ENCODE measurements around the gene LAMTOR3.

Gene LAMTOR3, protein sequence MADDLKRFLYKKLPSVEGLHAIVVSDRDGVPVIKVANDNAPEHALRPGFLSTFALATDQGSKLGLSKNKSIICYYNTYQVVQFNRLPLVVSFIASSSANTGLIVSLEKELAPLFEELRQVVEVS

GRCh38 chr4:99894161-99894997 lies at the start of gene LAMTOR3:
TSS of gene LAMTOR3 (minus strand) at chr4:99894427. CDS start at chr4:99893963, 464 bp downstream.
- TF ChIP-seq ZNF274 (IDR thresholded peaks at IDR 0.05; ENCODE audit: low read depth, low read length), result no peak
- H3K4me3 ChIP-seq (ENCODE audit: low read length), result peak within 1 kb of the TSS; percentile 88

GRCh38 chr4:99938243-99938753 lies 44.1 kb upstream of the LAMTOR3 start:
- TF ChIP-seq ZNF274 (IDR thresholded peaks at IDR 0.05; ENCODE audit: low read depth, low read length), result no peak
- no peak overlapping the region for H3K4me3 ChIP-seq (ENCODE audit: low read length)

GRCh38 chr4:99934891-99935290 lies 40.7 kb upstream of the LAMTOR3 start:
- TF ChIP-seq ZNF274 (IDR thresholded peaks at IDR 0.05; ENCODE audit: low read depth, low read length), result no peak
- H3K4me3 ChIP-seq (ENCODE audit: low read length), result no peak overlapping the region

DNA sequence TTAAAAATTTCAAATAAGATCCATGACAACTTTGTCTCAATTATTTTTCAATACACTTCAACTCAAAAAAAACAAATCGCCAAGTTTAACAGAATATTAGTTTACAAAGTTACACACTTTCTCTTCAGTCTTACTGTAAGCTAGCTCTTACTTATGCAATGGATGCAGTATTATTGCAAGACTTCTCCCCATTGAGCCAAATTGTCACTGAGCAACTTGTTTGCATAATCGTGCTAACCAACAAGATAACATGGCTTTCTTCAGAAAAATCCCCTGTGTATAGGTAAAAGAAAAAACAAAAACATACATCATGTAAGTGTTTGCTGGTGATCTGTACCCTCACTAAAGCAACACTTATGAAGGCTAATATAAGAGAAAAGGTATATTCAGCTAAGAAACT lies 33.3 kb upstream of the LAMTOR3 start:
- no peak overlapping the region for H3K4me3 ChIP-seq (ENCODE audit: low read length)
- no peak for TF ChIP-seq ZNF274 (IDR thresholded peaks at IDR 0.05; ENCODE audit: low read depth, low read length)

- no peak for TF ChIP-seq ZNF274 (IDR thresholded peaks at IDR 0.05; ENCODE audit: low read depth, low read length)
Measured at GRCh38 chr4:99921174-99921573, 26.9 kb upstream of the LAMTOR3 start.

GRCh38 chr4:99918656-99919055 lies 24.4 kb upstream of the LAMTOR3 start:
- no peak for TF ChIP-seq ZNF274 (IDR thresholded peaks at IDR 0.05; ENCODE audit: low read depth, low read length)

More at GRCh38 chr4:99921174-99921573, 26.9 kb upstream of the LAMTOR3 start:
- H3K4me3 ChIP-seq (ENCODE audit: low read length), result no peak overlapping the region

DNA sequence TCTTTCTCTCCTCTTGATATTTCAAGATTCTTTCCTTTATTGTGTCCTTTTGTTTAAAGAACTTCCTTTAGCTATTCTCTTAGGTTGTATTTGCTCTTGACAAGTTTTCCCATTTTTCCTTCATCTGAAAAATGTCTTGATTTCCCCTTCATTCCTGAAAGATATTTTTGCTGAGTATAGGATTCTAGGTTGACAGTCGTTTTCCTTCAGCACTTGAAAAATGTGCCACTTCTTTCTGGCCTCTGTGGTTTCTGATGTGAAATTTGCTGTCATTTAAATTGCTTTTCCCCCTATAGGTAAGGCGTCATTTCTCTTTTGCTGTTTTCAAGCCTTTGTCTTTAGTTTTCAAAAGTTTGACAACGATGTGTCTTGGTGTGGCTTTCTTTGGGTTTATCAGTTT lies 23.3 kb upstream of the LAMTOR3 start:
- no peak for TF ChIP-seq ZNF274 (IDR thresholded peaks at IDR 0.05; ENCODE audit: low read depth, low read length)
- H3K4me3 ChIP-seq (ENCODE audit: low read length), result no peak overlapping the region

More at GRCh38 chr4:99918656-99919055, 24.4 kb upstream of the LAMTOR3 start:
- no peak overlapping the region for H3K4me3 ChIP-seq (ENCODE audit: low read length)

- no peak overlapping the region for H3K4me3 ChIP-seq (ENCODE audit: low read length)
- TF ChIP-seq ZNF274 (IDR thresholded peaks at IDR 0.05; ENCODE audit: low read depth, low read length), result no peak
Measured at GRCh38 chr4:99915449-99915848, 21.2 kb upstream of the LAMTOR3 start.

DNA sequence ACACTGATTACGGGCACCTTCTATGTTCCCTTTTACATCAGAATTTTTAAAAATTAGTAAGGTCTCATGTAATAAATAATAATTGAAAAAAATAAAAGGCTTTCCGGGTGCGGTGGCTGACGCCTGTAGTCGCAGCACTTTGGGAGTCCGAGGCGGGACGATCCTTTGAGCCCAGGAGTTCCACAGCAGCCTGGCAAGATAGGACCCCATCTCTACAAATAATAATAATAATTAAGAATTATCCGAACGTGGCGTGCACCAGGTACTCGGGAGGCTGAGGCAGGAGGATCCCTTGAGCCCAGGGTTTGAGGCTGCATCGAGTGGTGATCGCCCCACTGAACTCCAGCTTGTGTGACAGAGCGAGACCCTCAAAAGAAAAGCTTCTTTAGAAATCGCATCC lies 771 bp upstream of the LAMTOR3 start:
- no peak for TF ChIP-seq ZNF274 (IDR thresholded peaks at IDR 0.05; ENCODE audit: low read depth, low read length)
- H3K4me3 ChIP-seq (ENCODE audit: low read length), result peak overlapping the region; percentile 61; the same call in 1 of the 2 replicates

DNA sequence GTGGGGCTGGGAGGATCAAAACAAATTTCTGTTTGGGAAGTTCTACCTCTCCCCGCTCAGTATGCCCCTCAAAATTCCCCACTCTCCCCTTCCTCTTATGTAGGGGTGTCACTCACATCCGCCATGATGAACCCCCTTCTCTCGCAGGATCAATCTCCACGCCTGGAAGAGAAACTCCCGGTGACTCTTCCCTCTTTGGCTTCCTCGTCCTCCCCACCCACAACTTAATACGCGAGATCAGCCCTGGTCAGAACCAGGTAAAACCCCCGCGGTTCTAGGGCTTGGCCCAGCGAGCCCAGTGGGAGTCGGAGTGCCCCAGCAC lies 427 bp downstream of the LAMTOR3 start:
- H3K4me3 ChIP-seq (ENCODE audit: low read length), result peak overlapping the region; percentile 88
- TF ChIP-seq ZNF274 (IDR thresholded peaks at IDR 0.05; ENCODE audit: low read depth, low read length), result no peak

- peak overlapping the region; percentile 88 for H3K4me3 ChIP-seq (ENCODE audit: low read length)
- TF ChIP-seq ZNF274 (IDR thresholded peaks at IDR 0.05; ENCODE audit: low read depth, low read length), result no peak
Measured at GRCh38 chr4:99893029-99893428, 1.2 kb downstream of the LAMTOR3 start.

DNA sequence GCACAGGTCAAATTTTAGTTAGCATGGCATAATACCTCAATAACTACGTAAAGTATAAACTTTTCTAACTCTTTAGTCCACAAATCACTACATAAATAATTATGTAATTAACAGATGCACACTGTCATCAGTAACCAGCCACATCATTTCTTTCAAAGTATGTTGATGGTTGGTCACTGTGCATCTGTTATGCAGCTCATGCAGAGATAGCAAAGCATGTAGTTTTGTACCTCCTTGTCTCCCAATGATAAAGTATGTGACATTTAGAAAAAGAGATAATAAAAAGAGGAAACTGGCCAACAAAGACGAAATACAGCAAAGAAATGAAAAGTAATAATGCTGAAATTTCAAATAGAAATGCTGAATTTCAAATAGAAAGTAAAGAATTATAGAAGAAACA lies 2.9 kb downstream of the LAMTOR3 start:
- TF ChIP-seq ZNF274 (IDR thresholded peaks at IDR 0.05; ENCODE audit: low read depth, low read length), result no peak
- no peak overlapping the region for H3K4me3 ChIP-seq (ENCODE audit: low read length)

DNA sequence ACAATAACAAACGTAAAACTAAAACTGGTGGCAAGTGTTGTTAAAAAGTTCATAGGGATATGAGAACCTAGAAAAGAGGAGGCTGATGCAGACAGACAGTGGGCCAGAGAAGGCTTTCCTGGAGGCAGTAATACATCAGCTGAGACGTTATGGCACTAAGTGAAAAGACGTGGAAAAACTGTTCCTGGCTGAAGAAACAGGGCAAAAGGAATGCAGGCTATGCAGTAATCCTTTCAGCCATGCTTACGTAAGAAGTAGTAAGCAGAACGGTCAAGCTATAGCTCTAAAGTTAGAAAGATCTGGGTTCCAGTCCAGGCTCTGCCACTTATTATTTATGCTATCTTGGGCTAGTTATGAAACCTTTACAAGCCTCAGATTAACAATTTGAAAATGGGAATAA lies 6.4 kb downstream of the LAMTOR3 start:
- H3K4me3 ChIP-seq (ENCODE audit: low read length), result no peak overlapping the region
- TF ChIP-seq ZNF274 (IDR thresholded peaks at IDR 0.05; ENCODE audit: low read depth, low read length), result no peak

DNA sequence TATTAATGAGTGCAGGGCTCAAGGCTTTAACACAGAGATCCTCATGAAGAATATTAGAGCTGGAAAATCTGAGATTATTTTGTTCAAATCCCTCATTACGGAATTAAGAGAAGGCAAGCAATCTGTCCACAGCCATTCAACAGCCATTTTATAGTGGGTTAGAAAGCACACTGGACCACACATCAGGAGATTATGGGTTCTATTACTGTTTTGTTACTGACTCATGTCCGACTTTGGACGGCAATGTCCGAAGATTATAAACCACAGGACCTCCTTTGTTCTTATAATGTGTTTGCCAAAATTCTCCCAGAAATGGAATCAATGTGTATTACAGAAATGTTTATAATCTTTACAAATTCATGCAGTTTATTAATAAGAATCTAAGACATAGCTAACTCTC lies 8.1 kb downstream of the LAMTOR3 start:
- H3K4me3 ChIP-seq (ENCODE audit: low read length), result no peak overlapping the region
- no peak for TF ChIP-seq ZNF274 (IDR thresholded peaks at IDR 0.05; ENCODE audit: low read depth, low read length)

DNA sequence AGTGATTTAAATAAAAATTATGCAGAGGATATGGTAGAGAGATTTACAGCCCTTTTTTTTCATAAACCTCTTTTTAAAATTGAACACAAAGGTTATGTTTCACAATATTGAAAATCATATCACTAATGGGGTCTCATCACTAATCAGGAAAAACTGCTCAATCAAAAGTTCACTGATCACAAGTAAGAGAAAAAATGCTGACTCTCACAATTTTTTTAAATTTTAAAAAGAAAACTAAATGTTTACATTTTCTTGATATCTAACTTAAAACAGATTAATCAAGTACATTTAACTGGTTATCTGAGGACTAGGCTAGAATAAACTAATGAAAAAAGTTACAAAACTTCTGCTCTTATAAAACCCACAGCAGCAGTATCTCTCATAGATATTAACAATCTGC lies 8.5 kb downstream of the LAMTOR3 start:
- no peak overlapping the region for H3K4me3 ChIP-seq (ENCODE audit: low read length)
- no peak for TF ChIP-seq ZNF274 (IDR thresholded peaks at IDR 0.05; ENCODE audit: low read depth, low read length)

Data from GM08714 (cell line).